Stimulated activated naive CD8-positive, alpha-beta T cell treated with anti-CD3 and anti-CD28 coated beads, Interleukin-15, Interleukin-2, amounts not matched to agents 100 ng/mL and 50 ng/mL, for 24 hours (primary cell): ENCODE results near the gene LAMA4.

Experiments used
- H3K27ac Mint-ChIP-seq: one replicate; pipeline ENCODE4 v1.8.0; 2021; ENCODE audit warnings: mild to moderate bottlenecking, mixed read lengths
- H3K27me3 Mint-ChIP-seq: one replicate; pipeline ENCODE4 v1.8.0; 2021; ENCODE audit warnings: mixed read lengths
- H3K36me3 Mint-ChIP-seq: one replicate; pipeline ENCODE4 v1.8.0; 2021; ENCODE audit warnings: low read depth, mixed read lengths
- H3K4me1 Mint-ChIP-seq: one replicate; pipeline ENCODE4 v1.8.0; 2021; ENCODE audit warnings: low read depth, mixed read lengths
- H3K4me3 Mint-ChIP-seq: one replicate; pipeline ENCODE4 v1.8.0; 2021; ENCODE audit warnings: mild to moderate bottlenecking, mixed read lengths
- H3K9me3 Mint-ChIP-seq: one replicate; pipeline ENCODE4 v1.8.0; 2021; ENCODE audit warnings: mixed read lengths

LAMA4 gene

GRCh38 chr6:112062966-112063365 is 191.4 kb downstream of the LAMA4 start:
- Mint-ChIP-seq H3K36me3 (peaks cover 4% of the 10 kb centered on the region), H3K4me3 (no peak overlapping the region), H3K27me3 (no peaks in the 10 kb centered on the region), H3K27ac (no peak overlapping the region), H3K4me1 (no peaks in the 10 kb centered on the region), H3K9me3 (no peaks in the 10 kb centered on the region)

DNA sequence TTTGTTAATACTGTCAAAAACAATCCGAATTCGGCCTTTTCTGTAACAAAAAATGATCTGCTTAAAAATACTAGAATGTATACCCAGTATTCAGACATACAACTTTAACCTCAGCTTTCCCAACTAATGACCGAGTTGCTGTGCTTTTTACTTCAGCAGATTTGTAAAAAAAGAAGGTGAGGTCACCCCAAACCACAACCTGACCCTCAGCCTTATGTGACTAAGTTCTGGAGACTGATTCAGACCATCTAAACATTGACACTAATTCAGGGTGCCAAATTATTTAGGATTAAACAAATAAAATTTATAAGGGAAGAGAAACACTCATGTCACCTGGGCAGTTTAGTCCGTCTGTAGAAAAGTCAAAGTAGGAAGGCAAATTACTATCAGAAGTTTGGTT is 192.8 kb downstream of the LAMA4 start:
- no peaks in the 10 kb centered on the region for H3K36me3 Mint-ChIP-seq
- H3K4me3 Mint-ChIP-seq: no peak overlapping the region
- no peaks in the 10 kb centered on the region for H3K4me1 Mint-ChIP-seq
- no peaks in the 10 kb centered on the region for H3K27me3 Mint-ChIP-seq
- H3K9me3 Mint-ChIP-seq: no peaks in the 10 kb centered on the region
- no peak overlapping the region for H3K27ac Mint-ChIP-seq
